MCF 10A (cell line): ENCODE data around the gene LCP2. TPM values are rescaled to one million over a fixed set of nuclear protein-coding genes. Genes with fewer than 3 reads are reported as not detected.

Source experiments
- BruUV-seq: library from RNA; stranded (reverse); fragments of 400-500 nt; replicated peaks from 2 replicates; lab custom pipeline; 2021; lab: Mats Ljungman, UMichigan
- CTCF ChIA-PET: fragments of 300-600 bp; sonication (Branson Sonifier 250); formaldehyde crosslinking; extraction: SDS; loops from one replicate; lab custom pipeline; 2021; ENCODE audit warnings: antibody characterized with exemption, inconsistent platforms; lab: Yijun Ruan, JAX
- POLR2A ChIA-PET: fragments of 300-600, 350-650 bp; sonication (Branson Sonifier 250); formaldehyde crosslinking; extraction: SDS; loops from one replicate; lab custom pipeline; 2020; ENCODE audit warnings: antibody characterized with exemption, inconsistent platforms; lab: Yijun Ruan, JAX
- DNase-seq: peaks from one replicate; pipeline ENCODE4 v3.0.0-alpha.2; 2018; ENCODE audit not compliant: unreplicated experiment
- H3K27ac Mint-ChIP-seq: one replicate; pipeline ENCODE4 v1.8.0; 2022; ENCODE audit warnings: mild to moderate bottlenecking, low read depth, mixed read lengths; ENCODE audit not compliant: unreplicated experiment
- H3K27me3 Mint-ChIP-seq: one replicate; pipeline ENCODE4 v1.8.0; 2022; ENCODE audit warnings: mixed read lengths; ENCODE audit not compliant: insufficient read depth, unreplicated experiment
- H3K36me3 Mint-ChIP-seq: one replicate; pipeline ENCODE4 v1.8.0; 2022; ENCODE audit warnings: mild to moderate bottlenecking, moderate library complexity, mixed read lengths; ENCODE audit not compliant: insufficient read depth, unreplicated experiment
- H3K4me1 Mint-ChIP-seq: one replicate; pipeline ENCODE4 v1.8.0; 2022; ENCODE audit warnings: mixed read lengths; ENCODE audit not compliant: insufficient read depth, unreplicated experiment
- H3K4me3 Mint-ChIP-seq: one replicate; pipeline ENCODE4 v1.8.0; 2022; ENCODE audit warnings: mild to moderate bottlenecking, moderate library complexity, mixed read lengths; ENCODE audit not compliant: unreplicated experiment
- H3K9me3 Mint-ChIP-seq: one replicate; pipeline ENCODE4 v1.8.0; 2022; ENCODE audit warnings: mixed read lengths; ENCODE audit not compliant: unreplicated experiment
- CTCF ChIP-seq: fragments of 200-600 bp; IDR thresholded peaks from one replicate; pipeline ENCODE4 v1.8.0; 2022; ENCODE audit warnings: antibody characterized with exemption, mild to moderate bottlenecking; ENCODE audit not compliant: unreplicated experiment
- intact Hi-C: fragments of 100-400 bp; cut with micrococcal nuclease; formaldehyde crosslinking; loops from 2 replicates; pipeline ENCODE4 v1.14.1; 2022
- total RNA-seq: library from RNA; stranded (reverse); gene quantifications from 2 replicates; pipeline ENCODE4 v1.2.3, GENCODE V29; 2022

Gene LCP2
- total RNA-seq, 1 experiment from 2014 or later, result not detected

- ChIA-PET POLR2A (interaction anchor here (0.6 to 0.7 kb wide), 2 partner anchors 9 to 10 kb away, joined by 3 read pairs; no protein-coding TSS in a partner anchor), CTCF (interaction anchor here (0.7 to 1.9 kb wide), 4 partner anchors 14 to 300 kb away, joined by 3 to 5 read pairs (median 4); no protein-coding TSS in a partner anchor)
- peak; percentile 34 for DNase-seq
- no peaks in the 10 kb centered on the region for H3K9me3 Mint-ChIP-seq
- peaks cover 19% of the 10 kb centered on the region for H3K4me1 Mint-ChIP-seq
- no peaks in the 10 kb centered on the region for H3K27me3 Mint-ChIP-seq
- intact Hi-C loops, result no loop called here
- no peak for TF ChIP-seq CTCF
- BruUV-seq, result no TSS peak
- no peak overlapping the region for H3K4me3 Mint-ChIP-seq
- no peaks in the 10 kb centered on the region for H3K36me3 Mint-ChIP-seq
- H3K27ac Mint-ChIP-seq, result no peak overlapping the region
Measured at GRCh38 chr5:170333161-170333910, 35.8 kb upstream of the LCP2 start.

- TF ChIP-seq CTCF, result no peak
- H3K27ac Mint-ChIP-seq, result no peak overlapping the region
- CTCF ChIA-PET, result interaction anchor here (0.6 to 1.4 kb wide), 5 partner anchors 10 to 1055 kb away, joined by 3 to 6 read pairs (median 3); no protein-coding TSS in a partner anchor
- peaks cover 19% of the 10 kb centered on the region for H3K4me1 Mint-ChIP-seq
- no peaks in the 10 kb centered on the region for H3K36me3 Mint-ChIP-seq
- no TSS peak for BruUV-seq
- intact Hi-C loops, result no loop called here
- H3K9me3 Mint-ChIP-seq, result no peaks in the 10 kb centered on the region
- POLR2A ChIA-PET, result interaction anchor here (0.8 kb wide), 1 partner anchor 11 kb away, joined by 3 read pairs; no protein-coding TSS in a partner anchor
- H3K4me3 Mint-ChIP-seq, result no peak overlapping the region
- no peak for DNase-seq
- no peaks in the 10 kb centered on the region for H3K27me3 Mint-ChIP-seq
Measured at GRCh38 chr5:170332058-170332457, 34.5 kb upstream of the LCP2 start.

- Mint-ChIP-seq H3K27ac (no peak overlapping the region), H3K4me3 (no peak overlapping the region), H3K9me3 (no peaks in the 10 kb centered on the region), H3K27me3 (no peaks in the 10 kb centered on the region), H3K4me1 (peaks cover 19% of the 10 kb centered on the region), H3K36me3 (no peaks in the 10 kb centered on the region)
- ChIA-PET POLR2A (no interaction called here), CTCF (interaction anchor here (0.6 to 1.6 kb wide), 8 partner anchors 9 to 1244 kb away, joined by 3 to 7 read pairs (median 4); no protein-coding TSS in a partner anchor)
- TF ChIP-seq CTCF, result no peak
- no peak for DNase-seq
- intact Hi-C loops, result no loop called here
- no TSS peak for BruUV-seq
Measured at GRCh38 chr5:170330568-170331054, 33.0 kb upstream of the LCP2 start.

- H3K27me3 Mint-ChIP-seq, result no peaks in the 10 kb centered on the region
- no peaks in the 10 kb centered on the region for H3K36me3 Mint-ChIP-seq
- peaks cover 13% of the 10 kb centered on the region for H3K4me1 Mint-ChIP-seq
- no peak overlapping the region for H3K27ac Mint-ChIP-seq
- intact Hi-C loops, result no loop called here
- BruUV-seq, result no TSS peak
- no peak for DNase-seq
- H3K4me3 Mint-ChIP-seq, result no peak overlapping the region
- CTCF ChIA-PET, result interaction anchor here (1.4 kb wide), 2 partner anchors 9 to 83 kb away, joined by 3 read pairs; no protein-coding TSS in a partner anchor
- no peak for TF ChIP-seq CTCF
- H3K9me3 Mint-ChIP-seq, result no peaks in the 10 kb centered on the region
- POLR2A ChIA-PET, result no interaction called here
Measured at GRCh38 chr5:170329524-170329923, 31.9 kb upstream of the LCP2 start.
